Astrocyte (in vitro differentiated cells and primary cell): Measurements from ENCODE around the gene CHCHD2. TPM values are rescaled to one million over a fixed set of nuclear protein-coding genes. Genes with fewer than 3 reads are reported as not detected.

Experiments used
- DNase-seq: peaks from one replicate; pipeline ENCODE4 v3.0.0-alpha.2; 2010; ENCODE audit warnings: low read depth
- FAIRE-seq: peaks from 2 replicates; lab custom pipeline; 2011; peaks lifted over from hg19 to GRCh38; lab: Jason Lieb, UNC
- H2AFZ ChIP-seq: 2 replicates; pipeline ENCODE4 v1.6.0; 2012; ENCODE audit warnings: low read depth, low read length, inconsistent platforms
- H3K27ac ChIP-seq: 2 replicates; pipeline ENCODE4 v1.5.1; 2011; ENCODE audit warnings: low read depth, low read length, inconsistent platforms
- H3K27me3 ChIP-seq: 2 replicates; pipeline ENCODE4 v1.6.0; 2011; ENCODE audit warnings: low read length, inconsistent platforms; ENCODE audit not compliant: insufficient read depth
- H3K36me3 ChIP-seq: 2 replicates; pipeline ENCODE4 v1.5.1; 2011; ENCODE audit warnings: low read length, inconsistent platforms; ENCODE audit not compliant: insufficient read depth
- H3K4me1 ChIP-seq: 2 replicates; pipeline ENCODE4 v1.5.1; 2011; ENCODE audit warnings: low read length, inconsistent platforms; ENCODE audit not compliant: insufficient read depth
- H3K4me2 ChIP-seq: 2 replicates; pipeline ENCODE4 v1.6.0; 2012; ENCODE audit warnings: low read length, inconsistent platforms
- H3K4me3 ChIP-seq: 2 replicates; pipeline ENCODE4 v1.5.1; 2011; ENCODE audit warnings: low read depth, mild to moderate bottlenecking, low read length, inconsistent platforms; ENCODE audit not compliant: insufficient read depth
- H3K79me2 ChIP-seq: 2 replicates; pipeline ENCODE4 v1.6.0; 2012; ENCODE audit warnings: mild to moderate bottlenecking, low read length, inconsistent platforms; ENCODE audit not compliant: insufficient read depth
- H3K9ac ChIP-seq: 2 replicates; pipeline ENCODE4 v1.6.0; 2012; ENCODE audit warnings: mild to moderate bottlenecking, low read length, inconsistent platforms
- H3K9me3 ChIP-seq: 2 replicates; pipeline ENCODE4 v1.5.1; 2012; ENCODE audit warnings: low read depth, mild to moderate bottlenecking, low read length, inconsistent platforms; ENCODE audit not compliant: insufficient read depth
- H4K20me1 ChIP-seq: 2 replicates; pipeline ENCODE4 v1.6.0; 2012; ENCODE audit warnings: low read length, inconsistent platforms; ENCODE audit not compliant: insufficient read depth
- H3K27ac Mint-ChIP-seq: one replicate; pipeline ENCODE4 v1.8.0; 2021; ENCODE audit warnings: mild to moderate bottlenecking, mixed read lengths; ENCODE audit not compliant: unreplicated experiment
- H3K27me3 Mint-ChIP-seq: one replicate; pipeline ENCODE4 v1.8.0; 2021; ENCODE audit warnings: low read depth, mixed read lengths; ENCODE audit not compliant: unreplicated experiment
- H3K36me3 Mint-ChIP-seq: one replicate; pipeline ENCODE4 v1.8.0; 2021; ENCODE audit warnings: low read depth, mixed read lengths; ENCODE audit not compliant: unreplicated experiment
- H3K4me1 Mint-ChIP-seq: one replicate; pipeline ENCODE4 v1.8.0; 2021; ENCODE audit warnings: low read depth, mixed read lengths; ENCODE audit not compliant: unreplicated experiment
- H3K4me3 Mint-ChIP-seq: one replicate; pipeline ENCODE4 v1.8.0; 2021; ENCODE audit warnings: mild to moderate bottlenecking, moderate library complexity, mixed read lengths; ENCODE audit not compliant: unreplicated experiment
- H3K9me3 Mint-ChIP-seq: one replicate; pipeline ENCODE4 v1.8.0; 2021; ENCODE audit warnings: mild to moderate bottlenecking, mixed read lengths; ENCODE audit not compliant: unreplicated experiment
- CTCF ChIP-seq: IDR thresholded peaks from 2 replicates; pipeline ENCODE4 v1.5.1; 2011; ENCODE audit warnings: low read depth, mild to moderate bottlenecking, inconsistent platforms, low read length, moderate library complexity; ENCODE audit not compliant: insufficient read depth
- EZH2 ChIP-seq: IDR thresholded peaks from 2 replicates; pipeline ENCODE4 v1.6.1; 2012; ENCODE audit warnings: mild to moderate bottlenecking, low read length, inconsistent platforms; ENCODE audit not compliant: insufficient read depth
- total RNA-seq: library from RNA; stranded (reverse); gene quantifications from 2 replicates; pipeline ENCODE4 v1.2.1, GENCODE V29; 2021

The CHCHD2 gene
- total RNA-seq, 1 donor from 2014 or later: not detected

GRCh38 chr7:56053993-56054392 lies 52.3 kb downstream of the CHCHD2 start:
- TF ChIP-seq EZH2 (no peak), CTCF (no peak)
- H3K4me1 ChIP-seq: peaks cover 16% of the 10 kb centered on the region
- no peaks in the 10 kb centered on the region for H3K9me3 ChIP-seq
- no peak overlapping the region for H3K4me3 ChIP-seq
- peaks cover 80% of the 10 kb centered on the region for H3K79me2 ChIP-seq
- FAIRE-seq: no peak
- H2AFZ ChIP-seq: no peak overlapping the region
- Mint-ChIP-seq H3K36me3 (peaks cover 11% of the 10 kb centered on the region), H3K27me3 (no peaks in the 10 kb centered on the region), H3K9me3 (no peaks in the 10 kb centered on the region), H3K4me3 (peak overlapping the region; percentile 67), H3K27ac (no peak overlapping the region), H3K4me1 (peaks cover 33% of the 10 kb centered on the region)
- H3K36me3 ChIP-seq: peaks cover 48% of the 10 kb centered on the region
- peak overlapping the region; percentile 15 for H3K9ac ChIP-seq
- DNase-seq: no peak
- no peaks in the 10 kb centered on the region for H3K27me3 ChIP-seq
- no peak overlapping the region for H3K27ac ChIP-seq
- H4K20me1 ChIP-seq: peaks cover 30% of the 10 kb centered on the region
- H3K4me2 ChIP-seq: peak overlapping the region; percentile 92

- Mint-ChIP-seq H3K36me3 (peaks cover 11% of the 10 kb centered on the region), H3K27ac (peak overlapping the region; percentile 72), H3K4me1 (peaks cover 35% of the 10 kb centered on the region), H3K4me3 (peak overlapping the region; percentile 99), H3K27me3 (no peaks in the 10 kb centered on the region), H3K9me3 (no peaks in the 10 kb centered on the region)
- H3K4me1 ChIP-seq: peaks cover 16% of the 10 kb centered on the region
- H3K79me2 ChIP-seq: peaks cover 74% of the 10 kb centered on the region
- no peak overlapping the region for H3K27ac ChIP-seq
- H3K4me3 ChIP-seq: no peak overlapping the region
- H3K27me3 ChIP-seq: no peaks in the 10 kb centered on the region
- TF ChIP-seq CTCF (no peak), EZH2 (no peak)
- peak overlapping the region; percentile 92 for H3K4me2 ChIP-seq
- FAIRE-seq (no peak), DNase-seq (no peak)
- H2AFZ ChIP-seq: no peak overlapping the region
- H3K36me3 ChIP-seq: peaks cover 43% of the 10 kb centered on the region
- no peaks in the 10 kb centered on the region for H3K9me3 ChIP-seq
- H3K9ac ChIP-seq: peak overlapping the region; percentile 98
- peaks cover 30% of the 10 kb centered on the region for H4K20me1 ChIP-seq
Measured at GRCh38 chr7:56053379-56053778, 52.9 kb downstream of the CHCHD2 start.

Other genes starting within 250 kb of the CHCHD2 start
- gene SEPTIN14, start 243.7 kb downstream of the CHCHD2 start, total RNA-seq: not detected in 2 replicates
- 1.9 and 3.5 TPM in 2 replicates for gene ZNF713, start 219.0 kb downstream of the CHCHD2 start, total RNA-seq
- gene MRPS17, start 154.6 kb downstream of the CHCHD2 start, total RNA-seq: 13.8 and 15.7 TPM in 2 replicates
- 33.2 and 37.4 TPM in 2 replicates for gene NIPSNAP2, start 141.9 kb downstream of the CHCHD2 start, total RNA-seq
- 69.2 and 72.7 TPM in 2 replicates for gene PSPH, start 55.0 kb downstream of the CHCHD2 start, total RNA-seq
- 160 and 180 TPM in 2 replicates for gene CCT6A, start 54.7 kb downstream of the CHCHD2 start, total RNA-seq
- 87.8 and 96.0 TPM in 2 replicates for gene SUMF2, start 42.2 kb downstream of the CHCHD2 start, total RNA-seq
- not detected in 2 replicates for gene PHKG1, start 13.5 kb downstream of the CHCHD2 start, total RNA-seq
- gene NUPR2, start 9.9 kb upstream of the CHCHD2 start, total RNA-seq: not detected in 2 replicates